ENCODE data around the gene ZNF891. TPM values are rescaled to one million over a fixed set of nuclear protein-coding genes. Genes with fewer than 3 reads are reported as not detected.

ZNF891 gene
- total and polyA plus RNA-seq, 2 of the 4 experiments (the other 2 are of a cell fraction), result 0.26 to 0.36 TPM

DNA sequence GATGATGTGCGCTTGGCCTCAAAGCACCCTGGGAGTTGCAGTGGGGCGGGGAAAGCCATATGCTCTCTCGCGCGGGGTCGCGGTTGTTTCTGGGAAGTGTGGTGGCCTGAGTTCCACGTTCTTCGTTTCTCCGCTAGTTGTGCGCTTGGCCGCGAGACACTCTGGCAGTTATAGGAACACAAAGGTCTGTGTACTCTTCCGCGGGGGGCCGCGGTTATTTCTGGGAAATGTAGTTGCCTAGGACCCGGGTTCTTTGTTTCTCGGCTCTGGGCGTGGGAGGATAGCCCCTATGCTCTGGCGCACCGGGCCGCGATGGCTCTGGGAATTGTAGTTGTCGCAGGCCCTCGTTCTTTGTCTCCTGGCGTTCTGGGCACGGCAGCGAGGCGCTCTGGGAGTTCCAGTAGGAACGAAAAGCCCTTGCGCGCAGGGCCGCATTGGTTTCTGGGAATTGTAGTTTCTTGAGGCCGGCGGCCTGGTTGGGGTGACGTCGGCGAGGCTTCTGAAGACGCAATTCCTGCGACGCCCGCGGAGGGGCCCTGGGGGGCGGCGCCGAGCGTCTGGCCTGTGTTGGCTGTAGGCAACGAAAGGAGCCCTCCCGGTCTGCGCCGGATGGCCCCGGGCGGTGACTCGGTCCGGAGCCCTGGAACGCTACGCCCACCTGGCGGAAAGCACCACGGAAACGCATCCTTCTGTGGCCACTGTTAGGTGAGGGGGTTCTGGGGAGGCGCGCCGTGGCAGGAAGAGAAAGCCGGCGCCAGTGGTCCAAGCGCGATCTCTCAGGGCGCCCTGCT, 49.5 kb downstream of the ZNF891 start, which contains the start of gene ZNF140:
TSS of gene ZNF140 (plus strand) at position 556 of the 791 bp plus-strand sequence. CDS start 398 bp downstream, outside the sequence.
- POLR2A ChIA-PET (ENCODE audit: unreplicated experiment), result interaction anchor here (0.6 kb wide), 2 partner anchors 42 to 747 kb away, joined by 5 to 7 read pairs; no protein-coding TSS in a partner anchor
- in situ Hi-C loops (cut with MboI; ENCODE audit: low sequenced_read_pairs), result no loop called here
- Histone ChIP-seq H4K20me1 (ENCODE audit: insufficient read depth, low read length) (no peaks in the 10 kb centered on the region; the same call in 1 of the 2 replicates), H3K9ac (ENCODE audit: low read depth, low read length) (peak within 1 kb of the TSS; percentile 88), H4K5ac (ENCODE audit: low read depth, low read length) (peak within 1 kb of the TSS; percentile 89), H2BK120ac (ENCODE audit: low read depth, low read length) (peak within 1 kb of the TSS; percentile 36; the same call in 1 of the 2 replicates), H2BK15ac (ENCODE audit: low read depth, low read length) (no peak within 1 kb of the TSS; the same call in 2 of the 3 replicates), H3K9me3 (ENCODE audit: control insufficient read depth, insufficient read depth, low read length) (peaks cover 45% of the 10 kb centered on the region), H2BK5ac (ENCODE audit: low read depth, low read length, poor library complexity, severe bottlenecking) (peak within 1 kb of the TSS; percentile 85), H3K79me1 (ENCODE audit: low read depth in 1 of 2, low read length in 2 of 2) (peaks cover 15 to 20% of the 10 kb centered on the region in 2 experiments), H3K56ac (ENCODE audit: extremely low read depth, insufficient read depth, low read length) (peak within 1 kb of the TSS; percentile 78), H3K18ac (ENCODE audit: low read depth, low read length) (peak within 1 kb of the TSS; percentile 31; the same call in 1 of the 2 replicates), H3K36me3 (ENCODE audit: control insufficient read depth, insufficient read depth, low read length) (peaks cover 21% of the 10 kb centered on the region), H2AFZ (replicated peaks; ENCODE audit: low read length, poor library complexity) (peak within 1 kb of the TSS; percentile 100), H4K8ac (ENCODE audit: low read depth in 2 of 2, low read length in 2 of 2) (peak within 1 kb of the TSS; percentile 63 to 89), H2BK20ac (ENCODE audit: low read depth, low read length) (no peak within 1 kb of the TSS), H3K4me1 (ENCODE audit: control insufficient read depth, insufficient read depth, low read length) (no peaks in the 10 kb centered on the region; the same call in 1 of the 2 replicates), H2AK9ac (replicated peaks; ENCODE audit: low read depth, low read length, poor library complexity) (peak within 1 kb of the TSS; percentile 66), H3K23ac (ENCODE audit: low read depth, low read length) (peak within 1 kb of the TSS; percentile 48; the same call in 1 of the 2 replicates), H3K4ac (ENCODE audit: low read depth, low read length) (peak within 1 kb of the TSS; percentile 78), H3K9me1 (ENCODE audit: insufficient read depth, low read length) (no peaks in the 10 kb centered on the region), H4K91ac (ENCODE audit: insufficient read depth, low read depth, low read length) (peak within 1 kb of the TSS; percentile 82), H3K4me2 (ENCODE audit: low read depth, low read length) (peak within 1 kb of the TSS; percentile 96), H3K14ac (replicated peaks; ENCODE audit: low read depth, low read length) (peak within 1 kb of the TSS; percentile 72), H3K27ac (ENCODE audit: insufficient read depth, low read length) (peak within 1 kb of the TSS; percentile 86), H2AK5ac (ENCODE audit: low read depth, low read length) (peak within 1 kb of the TSS; percentile 71), H3K4me3 (ENCODE audit: insufficient read depth, low read depth, low read length) (peak within 1 kb of the TSS; percentile 90), H3K27me3 (ENCODE audit: control insufficient read depth, insufficient read depth, low read length) (no peaks in the 10 kb centered on the region)
- CTCF ChIA-PET, result interaction anchor here (0.7 kb wide), 1 partner anchor 101 kb away, joined by 3 read pairs; the partner anchor contains the start of gene ZNF268
- dilution Hi-C loops (cut with HindIII; ENCODE audit: low sequenced_read_pairs, unreplicated experiment), result no loop called here
- no TSS peak for BruUV-seq (replicated peaks)
- ATAC-seq (ENCODE audit: low read depth), result peak; percentile 82
- TF ChIP-seq RAD21 (IDR thresholded peaks at IDR 0.05; ENCODE audit: low read length) (peak; percentile 25), RFX5 (IDR thresholded peaks at IDR 0.05; ENCODE audit: low read depth, low read length) (no peak), FOS (IDR thresholded peaks at IDR 0.05; ENCODE audit: low read depth, low read length) (no peak), RCOR1 (IDR thresholded peaks at IDR 0.05; ENCODE audit: insufficient replicate concordance, low read length) (no peak), BHLHE40 (IDR thresholded peaks at IDR 0.05; ENCODE audit: low read depth, low read length) (no peak), NFE2L2 (IDR thresholded peaks at IDR 0.05; ENCODE audit: low read depth, low read length) (no peak), CEBPB (IDR thresholded peaks at IDR 0.05; ENCODE audit: low read depth, low read length) (no peak), POLR2A (IDR thresholded peaks at IDR 0.05; ENCODE audit: low read depth, low read length) (peak; percentile 82), MXI1 (IDR thresholded peaks at IDR 0.05; ENCODE audit: borderline replicate concordance, low read depth, low read length) (peak; percentile 50; the same call in 1 of the 2 replicates), MAZ (IDR thresholded peaks at IDR 0.05; ENCODE audit: borderline replicate concordance, low read depth, low read length) (peak; percentile 91; the same call in 1 of the 2 replicates), CHD1 (IDR thresholded peaks at IDR 0.05; ENCODE audit: low read depth, low read length) (0 out of 2 replicates have a peak, but pooled peaks have one; percentile 50)
- TF ChIP-seq, protein P1, sequence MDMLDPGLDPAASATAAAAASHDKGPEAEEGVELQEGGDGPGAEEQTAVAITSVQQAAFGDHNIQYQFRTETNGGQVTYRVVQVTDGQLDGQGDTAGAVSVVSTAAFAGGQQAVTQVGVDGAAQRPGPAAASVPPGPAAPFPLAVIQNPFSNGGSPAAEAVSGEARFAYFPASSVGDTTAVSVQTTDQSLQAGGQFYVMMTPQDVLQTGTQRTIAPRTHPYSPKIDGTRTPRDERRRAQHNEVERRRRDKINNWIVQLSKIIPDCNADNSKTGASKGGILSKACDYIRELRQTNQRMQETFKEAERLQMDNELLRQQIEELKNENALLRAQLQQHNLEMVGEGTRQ (IDR thresholded peaks at IDR 0.05; ENCODE audit: low read depth, low read length), result no peak; the same call in 1 of the 2 replicates
- TF ChIP-seq, protein P2, sequence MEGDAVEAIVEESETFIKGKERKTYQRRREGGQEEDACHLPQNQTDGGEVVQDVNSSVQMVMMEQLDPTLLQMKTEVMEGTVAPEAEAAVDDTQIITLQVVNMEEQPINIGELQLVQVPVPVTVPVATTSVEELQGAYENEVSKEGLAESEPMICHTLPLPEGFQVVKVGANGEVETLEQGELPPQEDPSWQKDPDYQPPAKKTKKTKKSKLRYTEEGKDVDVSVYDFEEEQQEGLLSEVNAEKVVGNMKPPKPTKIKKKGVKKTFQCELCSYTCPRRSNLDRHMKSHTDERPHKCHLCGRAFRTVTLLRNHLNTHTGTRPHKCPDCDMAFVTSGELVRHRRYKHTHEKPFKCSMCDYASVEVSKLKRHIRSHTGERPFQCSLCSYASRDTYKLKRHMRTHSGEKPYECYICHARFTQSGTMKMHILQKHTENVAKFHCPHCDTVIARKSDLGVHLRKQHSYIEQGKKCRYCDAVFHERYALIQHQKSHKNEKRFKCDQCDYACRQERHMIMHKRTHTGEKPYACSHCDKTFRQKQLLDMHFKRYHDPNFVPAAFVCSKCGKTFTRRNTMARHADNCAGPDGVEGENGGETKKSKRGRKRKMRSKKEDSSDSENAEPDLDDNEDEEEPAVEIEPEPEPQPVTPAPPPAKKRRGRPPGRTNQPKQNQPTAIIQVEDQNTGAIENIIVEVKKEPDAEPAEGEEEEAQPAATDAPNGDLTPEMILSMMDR (conservative IDR thresholded peaks at IDR 0.05; ENCODE audit: low read depth, low read length), result peak; percentile 26; the same call in 1 of the 2 replicates
- 0% methylated on average over 24 of the region's 69 CpGs; no CpG with 5 or more reads in 1 of the 2 experiments for WGBS, 2 experiments (ENCODE audit: extremely low coverage in 2 of 2, insufficient read length in 1 of 2)
- intact Hi-C loops (cut with micrococcal nuclease), result loop anchor here (1.0 to 2.0 kb wide), 3 partner anchors 50 to 101 kb away; partner anchors contain the start of genes ZNF10, ZNF26, ZNF268 and ZNF891
- peak; percentile 96 for DNase-seq
